ENCODE data around the gene RASA3. TPM values are rescaled to one million over a fixed set of nuclear protein-coding genes. Genes with fewer than 3 reads are reported as not detected.

The RASA3 gene
- total and polyA plus RNA-seq, 2 of the 8 experiments (the other 6 are each of a cell fraction or from before 2014, with no cell fraction given), result 7.5 to 21.9 TPM

DNA sequence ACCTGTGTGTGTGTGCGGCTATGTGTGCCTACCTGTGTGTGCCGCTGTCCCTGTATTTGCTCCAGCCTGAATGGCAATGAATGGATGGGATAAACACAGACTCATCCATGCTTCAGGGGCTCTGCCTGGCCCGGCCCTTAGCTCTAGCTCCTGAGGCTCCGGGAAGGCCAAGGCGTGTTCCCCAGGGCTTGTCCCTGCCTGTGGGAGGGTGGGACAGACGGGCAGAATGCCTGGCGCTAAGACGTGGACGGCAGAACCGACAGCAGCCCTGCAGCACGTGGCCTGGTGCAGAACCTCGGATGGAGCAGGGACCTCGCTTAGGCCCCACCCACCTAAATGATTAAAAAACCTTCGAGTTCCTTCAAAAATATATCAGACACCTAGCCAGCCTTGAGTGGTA, 100.8 kb downstream of the RASA3 start:
- Histone ChIP-seq H3K79me1 (ENCODE audit: low read depth, low read length) (peaks cover 11% of the 10 kb centered on the region), H3K9ac (replicated peaks in 1 of 4; ENCODE audit: extremely low read depth in 1 of 4, low read depth in 3 of 4, low read length in 3 of 4) (no peak overlapping the region), H4K20me1 (replicated peaks in 1 of 2; ENCODE audit: control insufficient read depth in 1 of 2, insufficient read depth in 2 of 2, low read length in 2 of 2) (peaks cover 0 to 9% of the 10 kb centered on the region in 2 experiments), H2AK5ac (ENCODE audit: low read depth, low read length) (no peak overlapping the region), H3K4me1 (replicated peaks in 1 of 4; ENCODE audit: control insufficient read depth in 3 of 4, insufficient read depth in 4 of 4, low read length in 3 of 4) (peaks cover 0 to 9% (median 5%) of the 10 kb centered on the region in 4 experiments; a peak in 6 of 7 replicates), H3K36me3 (ENCODE audit: control insufficient read depth in 2 of 4, insufficient read depth in 4 of 4, low read length in 3 of 4) (no peaks in the 10 kb centered on the region), H3K14ac (ENCODE audit: insufficient read length) (no peak overlapping the region), H3K4me2 (ENCODE audit: insufficient read depth in 1 of 2, low read depth in 2 of 2, low read length in 2 of 2) (no peak overlapping the region), H2BK12ac (ENCODE audit: low read depth, low read length) (no peak overlapping the region), H4K8ac (ENCODE audit: extremely low read depth, insufficient read depth, low read length) (no peak overlapping the region), H3K4me3 (ENCODE audit: extremely low read depth in 1 of 4, insufficient read depth in 2 of 4, low read depth in 3 of 4, low read length in 4 of 4) (no peak overlapping the region), H3K79me2 (ENCODE audit: control insufficient read depth in 1 of 2, insufficient read depth in 2 of 2, low read length in 2 of 2) (peaks cover 0 to 3% of the 10 kb centered on the region in 2 experiments; a peak in 1 of 4 replicates), H4K5ac (ENCODE audit: insufficient read length, low read depth, low read length) (no peak overlapping the region), H2BK15ac (ENCODE audit: low read length) (peak overlapping the region; percentile 37; the same call in 1 of the 2 replicates), H2AFZ (ENCODE audit: low read length) (no peak overlapping the region), H3K27me3 (replicated peaks in 1 of 4; ENCODE audit: control insufficient read depth in 3 of 4, extremely low read depth in 1 of 4, insufficient read depth in 3 of 4, low read length in 3 of 4) (no peaks in the 10 kb centered on the region), H2BK20ac (ENCODE audit: low read length) (no peak overlapping the region), H2BK120ac (replicated peaks; ENCODE audit: low read depth, low read length) (no peak overlapping the region), H3K9me3 (ENCODE audit: insufficient read depth in 2 of 2, low read depth in 1 of 2, low read length in 1 of 2) (peaks cover 0 to 5% of the 10 kb centered on the region in 2 experiments; a peak in 1 of 4 replicates), H3K27ac (ENCODE audit: low read depth, low read length) (no peak overlapping the region), H4K91ac (replicated peaks; ENCODE audit: insufficient read length, low read length) (no peak overlapping the region), H3K18ac (ENCODE audit: extremely low read depth, low read length) (no peak overlapping the region), H3K56ac (replicated peaks; ENCODE audit: insufficient read length, low read depth, low read length) (no peak overlapping the region), H3K23me2 (ENCODE audit: low read depth, low read length) (no peaks in the 10 kb centered on the region; the same call in 1 of the 2 replicates), H2BK5ac (ENCODE audit: low read depth, low read length) (peak overlapping the region; percentile 12; the same call in 1 of the 2 replicates), H3K4ac (replicated peaks; ENCODE audit: insufficient read length, low read depth, low read length) (no peak overlapping the region), H3K23ac (ENCODE audit: insufficient read length) (no peak overlapping the region)
- DNase-seq (ENCODE audit: low read depth in 1 of 2, low spot score in 2 of 2) (no peak), FAIRE-seq (no peak)
- ChIA-PET CTCF (ENCODE audit: partially characterized antibody) (interaction anchor here (1.9 to 2.6 kb wide), 2 partner anchors 11 to 15 kb away, joined by 9 to 10 read pairs; no protein-coding TSS in a partner anchor), POLR2A (ENCODE audit: partially characterized antibody) (no interaction called here)
- TF ChIP-seq RFX5 (IDR thresholded peaks at IDR 0.05; ENCODE audit: borderline replicate concordance, low read depth, low read length), result no peak
- TF ChIP-seq ASH2L (IDR thresholded peaks at IDR 0.05; ENCODE audit: low read length), result no peak
- TF ChIP-seq POLR2A (IDR thresholded peaks at IDR 0.05; ENCODE audit: control extremely low read depth in 1 of 2, low read depth in 2 of 2, low read length in 2 of 2), result no peak
- no peak for TF ChIP-seq RAD21 (IDR thresholded peaks at IDR 0.05 in 1 of 2, conservative IDR thresholded peaks at IDR 0.05 in 1 of 2; ENCODE audit: low read depth in 2 of 2, low read length in 2 of 2)
- TF ChIP-seq POLR2AphosphoS5 (IDR thresholded peaks at IDR 0.05; ENCODE audit: low read depth, low read length), result no peak
- no peak for TF ChIP-seq YY1 (IDR thresholded peaks at IDR 0.05; ENCODE audit: low read depth, low read length)
- no peak for TF ChIP-seq EZH2 (IDR thresholded peaks at IDR 0.05; ENCODE audit: low read depth, low read length, severe bottlenecking)
- TF ChIP-seq SP2 (IDR thresholded peaks at IDR 0.05; ENCODE audit: low read length), result no peak
- no peak for TF ChIP-seq CBX5 (IDR thresholded peaks at IDR 0.05; ENCODE audit: low read depth, low read length)
- WGBS, 2 experiments (ENCODE audit: extremely low coverage in 1 of 2, insufficient coverage in 1 of 2, insufficient read length in 1 of 2, insufficient replicate concordance in 2 of 2, low coverage in 1 of 2, low lambda C conversion rate in 2 of 2, missing lambda C conversion rate in 1 of 2), result 84% methylated on average over 14 of the region's 14 CpGs; no CpG with 5 or more reads in 1 of the 2 experiments
